Stimulated activated CD8-positive, alpha-beta memory T cell treated with anti-CD3 and anti-CD28 coated beads, Interleukin-12 subunit alpha, Interleukin-12 subunit beta, amount 100 ng/mL, for 4 hours (primary cell): ENCODE measurements around the gene SCIN.
"Not testable (repeated sequence)": the region's sequence is repeated elsewhere in the genome, so short reads cannot be mapped to it uniquely, and the experiment has no call there.

Experiments
- DNase-seq: peaks from one replicate; pipeline ENCODE4 v3.0.0-alpha.2; 2020; ENCODE audit warnings: low read depth

SCIN gene

GRCh38 chr7:12648704-12649261 is 78.3 kb downstream of the SCIN start:
- no peak for DNase-seq

GRCh38 chr7:12649348-12649747 is 78.8 kb downstream of the SCIN start:
- no peak for DNase-seq

- DNase-seq = no peak
These were observed 79.6 kb downstream of the SCIN start for GRCh38 chr7:12650080-12650479.

- DNase-seq = no peak
These were observed 82.6 kb downstream of the SCIN start for GRCh38 chr7:12653110-12653509.

GRCh38 chr7:12653518-12653917 is 83.0 kb downstream of the SCIN start:
- DNase-seq = no peak

GRCh38 chr7:12655161-12655560 is 84.6 kb downstream of the SCIN start:
- no peak for DNase-seq

- DNase-seq = not testable (repeated sequence)
These were observed 89.9 kb downstream of the SCIN start for GRCh38 chr7:12660423-12660822.

GRCh38 chr7:12660986-12661385 is 90.5 kb downstream of the SCIN start:
- DNase-seq = not testable (repeated sequence)

- no peak for DNase-seq
These were observed 91.1 kb downstream of the SCIN start for GRCh38 chr7:12661581-12661980.

- no peak for DNase-seq
These were observed 99.6 kb downstream of the SCIN start for GRCh38 chr7:12670000-12670729.

GRCh38 chr7:12670743-12671520 is 100.4 kb downstream of the SCIN start:
- no peak for DNase-seq

GRCh38 chr7:12673436-12673835 is 102.9 kb downstream of the SCIN start:
- not testable (repeated sequence) for DNase-seq

- DNase-seq = no peak
These were observed 103.5 kb downstream of the SCIN start for GRCh38 chr7:12674053-12674452.

GRCh38 chr7:12674861-12675260 is 104.3 kb downstream of the SCIN start:
- no peak for DNase-seq

- no peak for DNase-seq
These were observed 113.4 kb downstream of the SCIN start for GRCh38 chr7:12683678-12684585.

GRCh38 chr7:12684733-12685132 is 114.2 kb downstream of the SCIN start:
- DNase-seq = no peak

GRCh38 chr7:12685550-12685949 is 115.0 kb downstream of the SCIN start:
- DNase-seq = no peak

GRCh38 chr7:12686234-12686890 is 115.8 kb downstream of the SCIN start:
- DNase-seq = peak; percentile 93

- peak; percentile 74 for DNase-seq
These were observed 116.6 kb downstream of the SCIN start, which contains the start of gene ARL4A for GRCh38 chr7:12686891-12687717. ARL4A (plus strand) TSS chr7:12687633; CDS start chr7:12688255, 622 bp downstream.

GRCh38 chr7:12687718-12688171 is 117.2 kb downstream of the SCIN start:
- DNase-seq = no peak
